22Rv1 (cell line): ENCODE data around the gene DENND6B.

Experiments
- H3K27ac ChIP-seq: fragments of 450-650 bp; 2 replicates; pipeline ENCODE4 v1.5.1; 2017
- CTCF ChIP-seq: fragments of 450-650 bp; IDR thresholded peaks from 2 replicates; pipeline ENCODE4 v1.5.1; 2017; ENCODE audit warnings: mild to moderate bottlenecking
- ZFX ChIP-seq: fragments of 450-650 bp; IDR thresholded peaks from 2 replicates; pipeline ENCODE4 v1.6.1; 2017; ENCODE audit warnings: antibody characterized with exemption, borderline replicate concordance

Gene DENND6B

GRCh38 chr22:50347157-50347556 lies 20.3 kb upstream of the DENND6B start:
- peak overlapping the region; percentile 21; the same call in 1 of the 2 replicates for H3K27ac ChIP-seq
- TF ChIP-seq CTCF (no peak), ZFX (no peak)

- no peak for TF ChIP-seq ZFX
- no peak for TF ChIP-seq CTCF
- no peak overlapping the region for H3K27ac ChIP-seq
Observed at GRCh38 chr22:50346470-50346869, 19.7 kb upstream of the DENND6B start.

GRCh38 chr22:50343541-50343935 lies 16.7 kb upstream of the DENND6B start:
- peak overlapping the region; percentile 96 for H3K27ac ChIP-seq
- no peak for TF ChIP-seq ZFX
- TF ChIP-seq CTCF = no peak

DNA sequence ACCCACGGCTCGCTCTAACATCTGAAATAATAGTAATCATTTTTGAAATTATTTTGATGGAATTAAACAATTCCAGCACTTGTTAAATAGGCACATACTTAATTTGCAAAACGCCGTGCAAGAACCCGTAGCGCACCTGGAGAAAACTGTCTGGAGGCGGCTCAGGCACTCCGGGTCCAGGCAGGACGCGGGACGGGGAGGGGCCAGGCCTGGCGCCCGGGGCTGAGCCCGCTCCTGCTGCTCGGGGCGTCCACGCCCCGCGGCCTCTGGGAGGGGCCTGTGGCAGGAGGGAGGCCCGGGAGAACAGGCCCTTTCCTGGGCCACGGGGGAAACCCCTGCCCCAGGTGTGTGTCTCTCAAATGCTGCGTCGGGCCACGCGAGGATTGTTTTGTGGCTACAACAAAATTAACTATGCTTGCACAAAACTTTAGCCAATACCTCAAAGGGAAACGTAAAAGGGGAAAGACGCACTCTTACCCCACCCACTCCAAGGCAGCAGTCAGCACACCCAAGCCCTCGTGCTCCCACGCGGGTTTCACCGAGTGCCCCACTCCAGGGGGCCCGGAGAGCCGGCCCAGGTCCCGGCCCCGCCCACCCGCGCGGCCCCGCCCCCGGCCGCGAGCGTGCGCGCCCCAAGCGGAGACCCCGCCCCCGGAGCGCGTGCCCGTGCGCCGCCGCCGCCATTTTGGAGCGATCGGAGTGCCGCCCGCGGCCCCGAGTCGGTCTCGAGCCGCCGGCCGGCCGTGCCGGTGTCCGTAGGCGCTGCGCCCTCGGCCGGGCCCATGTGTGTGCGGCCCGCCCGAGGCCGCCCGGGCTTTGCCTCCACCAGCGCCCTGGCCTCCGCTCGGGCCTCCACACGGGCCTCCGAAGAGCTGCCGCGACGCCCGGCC lies 16.1 kb upstream of the DENND6B start, which contains the start of gene PPP6R2:
Gene PPP6R2 (plus strand): TSS at position 677 of the 890 bp plus-strand sequence. CDS start 50,582 bp downstream, outside the sequence.
- peak within 1 kb of the TSS; percentile 96 for H3K27ac ChIP-seq
- peak; percentile 50 for TF ChIP-seq CTCF
- no peak for TF ChIP-seq ZFX

GRCh38 chr22:50341977-50342650 lies 15.3 kb upstream of the DENND6B start:
- H3K27ac ChIP-seq = peak overlapping the region; percentile 96
- peak; percentile 97 for TF ChIP-seq CTCF
- TF ChIP-seq ZFX = no peak

DNA sequence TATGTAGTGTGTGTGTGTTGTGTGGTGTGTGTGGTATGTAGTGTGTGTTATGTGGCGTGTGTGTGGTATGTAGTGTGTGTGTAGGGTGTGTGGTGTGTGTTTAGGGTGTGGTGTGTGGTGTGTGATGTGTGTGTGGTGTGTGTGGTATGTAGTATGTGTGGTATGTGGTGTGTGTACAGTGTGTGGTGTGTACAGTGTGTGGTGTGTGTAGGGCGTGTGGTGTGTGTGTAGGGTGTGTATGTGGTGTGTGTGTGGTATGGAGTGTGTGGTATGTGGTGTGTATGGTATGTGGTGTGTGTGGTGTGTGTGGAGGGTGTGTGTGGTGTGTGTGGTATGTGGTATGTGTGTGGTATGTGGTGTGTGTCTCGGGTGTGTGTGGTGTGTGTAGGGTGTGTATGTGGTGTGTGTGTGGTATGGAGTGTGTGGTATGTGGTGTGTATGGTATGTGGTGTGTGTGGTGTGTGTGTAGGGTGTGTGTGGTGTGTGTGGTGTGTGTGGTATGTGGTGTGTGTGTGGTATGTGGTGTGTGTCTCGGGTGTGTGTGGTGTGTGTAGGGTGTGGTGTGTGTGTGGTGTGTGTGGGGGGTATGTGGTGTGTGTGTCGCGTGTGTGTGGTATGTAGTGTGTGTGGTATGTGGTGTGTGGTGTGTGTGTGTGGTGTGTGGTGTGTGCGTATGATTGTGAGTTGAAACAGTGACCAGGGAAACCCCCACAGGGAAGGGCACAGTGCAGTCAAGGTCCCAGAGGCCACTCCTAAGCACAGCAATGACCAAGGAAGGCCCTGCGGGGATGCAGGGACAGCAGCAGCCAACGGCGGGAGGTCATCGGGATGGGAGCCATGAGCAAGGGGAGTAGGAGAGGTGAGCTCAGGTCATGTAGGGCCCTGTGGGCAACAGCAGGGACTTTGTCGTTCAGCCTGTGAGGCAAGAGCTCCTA lies 13.4 kb upstream of the DENND6B start:
- TF ChIP-seq ZFX (no peak), CTCF (no peak)
- peak overlapping the region; percentile 96 for H3K27ac ChIP-seq
